OCI-LY3 (cell line): ENCODE data around the gene HMGB2.

Experiments
- H2AFZ ChIP-seq: fragments of 200-600, 300-600 bp; shearing (Covaris generic); 2 replicates; pipeline ENCODE4 v1.6.0; 2014; ENCODE audit warnings: antibody characterized with exemption, low read depth, low read length
- H3K27ac ChIP-seq: fragments of 200-600, 300-600 bp; sonication (generic); 2 replicates; pipeline ENCODE4 v1.5.1; 2014; ENCODE audit warnings: mild to moderate bottlenecking, low read length, moderate library complexity, mixed read lengths
- H3K27me3 ChIP-seq: fragments of 200-600, 300-600 bp; sonication (generic); 2 replicates; pipeline ENCODE4 v1.6.1; 2014; ENCODE audit warnings: low read depth, low read length, mixed read lengths
- H3K36me3 ChIP-seq: fragments of 200-600, 300-600 bp; sonication (generic); replicated peaks from 2 replicates; pipeline ENCODE3; 2014; ENCODE audit warnings: low read depth, low read length, mixed read lengths
- H3K4me1 ChIP-seq: fragments of 300-600, 200-600 bp; sonication (generic); 2 replicates; pipeline ENCODE4 v1.6.1; 2014; ENCODE audit warnings: low read length, mixed read lengths
- H3K4me2 ChIP-seq: fragments of 200-600, 300-600 bp; sonication (generic); 2 replicates; pipeline ENCODE4 v1.6.1; 2014; ENCODE audit warnings: low read length, mixed read lengths
- H3K4me3 ChIP-seq: fragments of 300-600, 200-600 bp; sonication (generic); 2 replicates; pipeline ENCODE4 v1.5.1; 2014; ENCODE audit warnings: antibody characterized with exemption, mild to moderate bottlenecking, low read length, moderate library complexity
- H3K79me2 ChIP-seq: fragments of 300-600, 200-600 bp; shearing (Covaris generic); 2 replicates; pipeline ENCODE4 v1.6.1; 2014; ENCODE audit warnings: mild to moderate bottlenecking, low read length, mixed read lengths
- H3K9ac ChIP-seq: fragments of 300-600, 200-600 bp; shearing (Covaris generic); 2 replicates; pipeline ENCODE4 v1.6.0; 2014; ENCODE audit warnings: mild to moderate bottlenecking, low read length, moderate library complexity
- H3K9me3 ChIP-seq: fragments of 200-600, 300-600 bp; shearing (Covaris generic); 2 replicates; pipeline ENCODE4 v1.6.1; 2014; ENCODE audit warnings: low read length, mixed read lengths; ENCODE audit not compliant: insufficient read depth
- H4K20me1 ChIP-seq: fragments of 200-600, 300-600 bp; sonication (generic); 2 replicates; pipeline ENCODE4 v1.6.1; 2016; ENCODE audit warnings: low read length, mixed read lengths; ENCODE audit not compliant: insufficient read depth
- EZH2phosphoT487 ChIP-seq: fragments of 200-600 bp; shearing (Covaris generic); IDR thresholded peaks from 2 replicates; pipeline ENCODE4 v1.6.1; 2018; ENCODE audit warnings: antibody characterized with exemption, mixed run types, low read depth
- TF ChIP-seq, protein P1 (sequence below): fragments of 200-600, 300-600 bp; sonication (generic); IDR thresholded peaks from 2 replicates; pipeline ENCODE4 v1.5.1; 2014; ENCODE audit warnings: antibody characterized with exemption, low read length, low read depth

HMGB2 gene

DNA sequence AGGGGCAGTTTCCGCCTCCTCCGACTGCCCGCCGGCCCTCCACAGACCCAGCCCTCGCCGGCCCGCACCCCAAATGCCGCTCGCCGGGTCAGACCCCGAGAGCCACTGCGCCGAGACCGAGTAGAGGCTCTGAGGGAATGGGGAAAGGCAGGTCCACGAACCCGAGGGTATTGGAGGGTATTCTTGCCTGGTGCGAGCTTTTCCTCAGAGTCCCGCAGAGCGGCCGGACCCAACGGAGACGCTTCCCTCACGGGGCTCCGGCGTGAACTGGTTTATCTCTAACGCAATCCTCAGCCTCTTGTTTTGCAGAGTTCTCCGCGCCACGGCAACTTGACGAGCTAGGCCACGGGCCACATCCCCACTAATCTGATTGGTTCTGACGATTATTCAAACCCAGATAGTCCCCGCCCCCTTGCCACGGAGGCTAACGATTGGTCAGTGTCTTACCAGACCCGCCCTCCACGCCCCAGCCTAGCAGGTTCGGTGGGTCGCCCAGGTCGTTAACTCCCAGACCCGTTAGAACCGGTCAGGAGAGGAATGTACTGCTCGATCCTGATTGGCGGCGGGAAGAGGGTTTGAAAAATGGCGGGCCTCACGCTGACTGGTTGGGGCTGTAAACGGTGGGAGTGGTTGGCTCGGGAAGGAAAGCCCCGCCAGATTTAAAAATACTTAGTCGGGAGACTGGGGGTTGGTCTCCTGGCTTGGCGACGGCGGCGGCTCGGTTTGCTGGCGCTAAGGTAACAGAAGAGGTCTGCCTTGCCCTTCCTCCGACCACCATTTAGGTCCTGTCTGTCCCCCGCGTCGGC is at the start of gene HMGB2:
TSS of gene HMGB2 (minus strand) at position 274 of the 806 bp plus-strand sequence. CDS start 709 bp downstream, outside the sequence.
- Histone ChIP-seq H3K9ac (peak within 1 kb of the TSS; percentile 100), H3K27ac (peak within 1 kb of the TSS; percentile 90), H3K36me3 (peaks cover 40% of the 10 kb centered on the region), H3K4me2 (peak within 1 kb of the TSS; percentile 93), H3K9me3 (no peaks in the 10 kb centered on the region), H3K4me3 (peak within 1 kb of the TSS; percentile 91), H4K20me1 (peaks cover 15% of the 10 kb centered on the region), H3K27me3 (no peaks in the 10 kb centered on the region), H3K4me1 (peaks cover 25% of the 10 kb centered on the region), H2AFZ (peak within 1 kb of the TSS; percentile 59), H3K79me2 (peaks cover 57% of the 10 kb centered on the region)
- no peak for TF ChIP-seq EZH2phosphoT487
- TF ChIP-seq, protein P1, sequence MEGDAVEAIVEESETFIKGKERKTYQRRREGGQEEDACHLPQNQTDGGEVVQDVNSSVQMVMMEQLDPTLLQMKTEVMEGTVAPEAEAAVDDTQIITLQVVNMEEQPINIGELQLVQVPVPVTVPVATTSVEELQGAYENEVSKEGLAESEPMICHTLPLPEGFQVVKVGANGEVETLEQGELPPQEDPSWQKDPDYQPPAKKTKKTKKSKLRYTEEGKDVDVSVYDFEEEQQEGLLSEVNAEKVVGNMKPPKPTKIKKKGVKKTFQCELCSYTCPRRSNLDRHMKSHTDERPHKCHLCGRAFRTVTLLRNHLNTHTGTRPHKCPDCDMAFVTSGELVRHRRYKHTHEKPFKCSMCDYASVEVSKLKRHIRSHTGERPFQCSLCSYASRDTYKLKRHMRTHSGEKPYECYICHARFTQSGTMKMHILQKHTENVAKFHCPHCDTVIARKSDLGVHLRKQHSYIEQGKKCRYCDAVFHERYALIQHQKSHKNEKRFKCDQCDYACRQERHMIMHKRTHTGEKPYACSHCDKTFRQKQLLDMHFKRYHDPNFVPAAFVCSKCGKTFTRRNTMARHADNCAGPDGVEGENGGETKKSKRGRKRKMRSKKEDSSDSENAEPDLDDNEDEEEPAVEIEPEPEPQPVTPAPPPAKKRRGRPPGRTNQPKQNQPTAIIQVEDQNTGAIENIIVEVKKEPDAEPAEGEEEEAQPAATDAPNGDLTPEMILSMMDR, result no peak

DNA sequence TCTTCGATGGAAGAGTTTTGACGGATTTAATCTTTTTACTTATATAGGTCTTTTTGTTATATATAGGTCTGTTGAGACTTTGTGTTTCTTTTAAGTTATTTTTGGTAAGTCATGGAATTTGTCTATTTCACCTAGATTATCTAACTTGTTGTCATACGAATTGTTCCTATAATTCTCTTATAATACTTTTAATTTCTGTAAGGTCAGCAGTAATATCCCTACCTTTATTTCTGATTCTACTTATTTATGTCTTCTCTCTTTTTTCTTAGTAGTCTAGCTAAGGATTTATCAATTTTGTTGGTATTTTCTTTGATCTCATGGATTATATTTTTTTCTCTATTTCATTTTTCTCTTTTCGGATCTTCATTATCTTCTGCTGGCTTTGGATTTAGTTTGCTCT is 48.2 kb upstream of the HMGB2 start:
- peaks cover 8% of the 10 kb centered on the region for H3K36me3 ChIP-seq
- no peaks in the 10 kb centered on the region for H3K9me3 ChIP-seq
- no peak overlapping the region for H3K4me2 ChIP-seq
- H3K27ac ChIP-seq, result no peak overlapping the region
- no peaks in the 10 kb centered on the region for H3K79me2 ChIP-seq
- no peak for TF ChIP-seq EZH2phosphoT487
- TF ChIP-seq, protein P1, result no peak
- H2AFZ ChIP-seq, result no peak overlapping the region
- no peaks in the 10 kb centered on the region for H4K20me1 ChIP-seq
- no peak overlapping the region for H3K4me3 ChIP-seq
- no peak overlapping the region for H3K9ac ChIP-seq
- H3K27me3 ChIP-seq, result no peaks in the 10 kb centered on the region
- peaks cover 8% of the 10 kb centered on the region for H3K4me1 ChIP-seq

DNA sequence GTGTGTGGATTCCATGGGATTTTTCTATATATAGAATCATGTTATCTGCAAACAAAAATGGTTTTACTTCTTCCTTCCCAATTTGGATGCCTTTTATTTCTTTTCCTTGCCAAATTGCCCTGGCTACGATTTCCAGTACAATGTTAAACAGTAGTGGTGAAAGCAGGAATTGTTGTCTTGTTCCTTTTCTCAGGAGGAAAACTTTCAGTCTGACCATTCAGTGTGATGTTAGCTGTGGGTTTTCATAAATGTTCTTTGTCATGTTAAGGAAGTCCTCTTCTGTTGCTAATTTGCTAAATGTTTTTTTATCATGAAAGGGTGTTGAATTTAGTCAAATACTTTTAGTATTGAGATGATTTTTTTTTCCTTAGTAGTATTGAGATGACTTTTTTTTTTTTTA is 47.5 kb upstream of the HMGB2 start:
- no peak for TF ChIP-seq EZH2phosphoT487
- TF ChIP-seq, protein P1, result no peak
- no peak overlapping the region for H3K27ac ChIP-seq
- no peaks in the 10 kb centered on the region for H3K79me2 ChIP-seq
- H4K20me1 ChIP-seq, result no peaks in the 10 kb centered on the region
- no peak overlapping the region for H3K9ac ChIP-seq
- no peak overlapping the region for H3K4me2 ChIP-seq
- H3K4me3 ChIP-seq, result no peak overlapping the region
- no peaks in the 10 kb centered on the region for H3K9me3 ChIP-seq
- H3K27me3 ChIP-seq, result no peaks in the 10 kb centered on the region
- H2AFZ ChIP-seq, result no peak overlapping the region
- H3K4me1 ChIP-seq, result peaks cover 8% of the 10 kb centered on the region
- H3K36me3 ChIP-seq, result peaks cover 8% of the 10 kb centered on the region

DNA sequence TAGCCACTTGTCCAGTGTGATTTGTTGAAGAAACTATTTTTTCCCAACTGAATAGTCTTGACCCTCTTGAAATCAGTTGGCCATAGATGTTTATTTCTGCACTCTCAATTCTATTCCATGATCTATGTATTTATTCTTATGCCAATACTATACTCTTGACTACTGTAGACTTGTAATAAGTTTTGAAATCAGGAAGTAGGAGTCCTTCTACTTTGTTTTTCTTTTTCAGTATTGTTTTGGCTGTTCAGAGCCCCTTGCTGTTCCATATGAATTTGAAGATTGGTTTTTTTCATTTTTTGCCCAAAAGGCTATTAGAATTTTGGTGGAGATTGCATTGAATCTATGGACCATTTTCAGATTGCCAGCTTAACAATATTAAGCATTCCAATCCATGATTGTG is 46.8 kb upstream of the HMGB2 start:
- Histone ChIP-seq H3K27me3 (no peaks in the 10 kb centered on the region), H4K20me1 (no peaks in the 10 kb centered on the region), H3K79me2 (no peaks in the 10 kb centered on the region), H3K4me3 (no peak overlapping the region), H3K27ac (no peak overlapping the region), H3K4me1 (peaks cover 8% of the 10 kb centered on the region), H3K4me2 (no peak overlapping the region), H2AFZ (no peak overlapping the region), H3K9ac (no peak overlapping the region), H3K36me3 (peaks cover 8% of the 10 kb centered on the region), H3K9me3 (no peaks in the 10 kb centered on the region)
- TF ChIP-seq, protein P1, result no peak
- TF ChIP-seq EZH2phosphoT487, result no peak
